GM12878 (cell line): ENCODE results near the gene PIWIL4. TPM values are rescaled to one million over a fixed set of nuclear protein-coding genes. Genes with fewer than 3 reads are reported as not detected.

Source experiments
- ATAC-seq: fragments of 200-7000 bp; cut with Tn5 transposase; 3 replicates; pipeline ENCODE4 v1.9.1; 2020; ENCODE audit warnings: mild to moderate bottlenecking, moderate library complexity
- BruUV-seq: library from RNA; stranded (reverse); fragments of 400-500 nt; replicated peaks from 2 replicates; lab custom pipeline; 2021; lab: Mats Ljungman, UMichigan
- CTCF ChIA-PET: fragments of 300-600 bp; sonication (Branson Sonifier 250); formaldehyde crosslinking; extraction: SDS; loops from one replicate; lab custom pipeline; 2021; ENCODE audit warnings: inconsistent platforms; lab: Yijun Ruan, JAX
- POLR2A ChIA-PET: fragments of 350-600 bp; formaldehyde crosslinking; extraction: SDS; loops from one replicate; lab custom pipeline; 2021; ENCODE audit warnings: inconsistent platforms; lab: Charles Lee
- RAD21 ChIA-PET: fragments of 300-600 bp; sonication (Branson Sonifier 250); formaldehyde crosslinking; loops from one replicate; lab custom pipeline; 2023; ENCODE audit warnings: antibody characterized with exemption; ENCODE audit not compliant: unreplicated experiment; lab: Charles Lee
- SMC1A ChIA-PET: fragments of 300-600 bp; sonication (Branson Sonifier 250); formaldehyde crosslinking; loops from one replicate; lab custom pipeline; 2023; ENCODE audit not compliant: unreplicated experiment, uncharacterized antibody; lab: Charles Lee
- DNase-seq: peaks from one replicate; pipeline ENCODE4 v3.0.0-alpha.2; 2011; ENCODE audit warnings: low read depth, low spot score
- FAIRE-seq: peaks from 3 replicates; lab custom pipeline; 2011; peaks lifted over from hg19 to GRCh38; lab: Jason Lieb, UNC
- H2AFZ ChIP-seq: 2 replicates; pipeline ENCODE4 v1.6.0; 2011; ENCODE audit warnings: low read depth, low read length, control low read depth; ENCODE audit not compliant: control insufficient read depth
- H3K27ac ChIP-seq: 2 replicates; pipeline ENCODE4 v1.5.1; 2011; ENCODE audit warnings: control low read depth; ENCODE audit not compliant: control insufficient read depth, insufficient read depth
- H3K27me3 ChIP-seq, 2 experiments: replicated peaks in 1 of 2; 2 replicates each; pipeline versions ENCODE4 v1.6.0 to v1.6.1; 2011; ENCODE audit warnings: low read length in 1 of 2; ENCODE audit not compliant: control insufficient read depth in 2 of 2, insufficient read depth in 2 of 2
- H3K36me3 ChIP-seq, 2 experiments: 2 replicates each; pipeline ENCODE4 v1.5.1; 2011; ENCODE audit warnings: low read length in 1 of 2; ENCODE audit not compliant: control insufficient read depth in 2 of 2, insufficient read depth in 2 of 2
- H3K4me1 ChIP-seq: 2 replicates; pipeline ENCODE4 v1.6.1; 2011; ENCODE audit warnings: mild to moderate bottlenecking, low read length, moderate library complexity, mixed read lengths; ENCODE audit not compliant: control insufficient read depth, insufficient read depth
- H3K4me2 ChIP-seq: 2 replicates; pipeline ENCODE4 v1.6.0; 2011; ENCODE audit warnings: control low read depth; ENCODE audit not compliant: control insufficient read depth, insufficient read depth
- H3K4me3 ChIP-seq: fragments of 200-600 bp; sonication (generic); 2 replicates; pipeline ENCODE4 v1.5.1; 2016
- H3K79me2 ChIP-seq: 2 replicates; pipeline ENCODE4 v1.6.0; 2011; ENCODE audit warnings: low read length; ENCODE audit not compliant: control insufficient read depth, insufficient read depth
- H3K9ac ChIP-seq: 2 replicates; pipeline ENCODE4 v1.8.0; 2011; ENCODE audit warnings: low read length, control low read depth, mixed read lengths; ENCODE audit not compliant: control insufficient read depth, insufficient read depth
- H3K9me3 ChIP-seq: replicated peaks from 3 replicates; pipeline ENCODE4 v1.5.1; 2011; ENCODE audit warnings: mild to moderate bottlenecking, low read length; ENCODE audit not compliant: control insufficient read depth, insufficient read depth
- H4K20me1 ChIP-seq: 2 replicates; pipeline ENCODE4 v1.6.0; 2011; ENCODE audit not compliant: control insufficient read depth, insufficient read depth
- ATF3 ChIP-seq: IDR thresholded peaks from 2 replicates; pipeline ENCODE4 v1.6.1; 2011; ENCODE audit warnings: low read depth, mild to moderate bottlenecking, low read length, moderate library complexity, borderline replicate concordance; ENCODE audit errors: extremely low read depth
- CBFB ChIP-seq: IDR thresholded peaks from 2 replicates; pipeline ENCODE4 v1.6.1; 2016; ENCODE audit warnings: antibody characterized with exemption, low read depth
- CHD1 ChIP-seq: IDR thresholded peaks from 2 replicates; pipeline ENCODE4 v1.6.1; 2012; ENCODE audit warnings: low read depth, low read length, improper control_type of control experiment
- E2F4 ChIP-seq: IDR thresholded peaks from 2 replicates; pipeline ENCODE4 v1.6.1; 2012; ENCODE audit warnings: low read depth, low read length, improper control_type of control experiment
- E4F1 ChIP-seq: fragments of 450-650 bp; IDR thresholded peaks from 2 replicates; pipeline ENCODE4 v1.6.1; 2018; ENCODE audit warnings: borderline replicate concordance, mild to moderate bottlenecking; ENCODE audit not compliant: partially characterized antibody
- EED ChIP-seq: sonication (generic); IDR thresholded peaks from 2 replicates; pipeline ENCODE4 v1.6.1; 2016; ENCODE audit warnings: antibody characterized with exemption, low read depth
- EGR1 ChIP-seq, 2 experiments: IDR thresholded peaks; 1 replicate in 1 of 2; 2 replicates in 1 of 2; pipeline ENCODE4 v1.6.1; 2011 to 2012; ENCODE audit warnings: low read depth in 2 of 2, low read length in 2 of 2, borderline replicate concordance in 1 of 2, mild to moderate bottlenecking in 1 of 2, moderate library complexity in 1 of 2
- MTA2 ChIP-seq: fragments of 450-650 bp; IDR thresholded peaks from 2 replicates; pipeline ENCODE4 v1.6.1; 2016; ENCODE audit warnings: low read depth, mild to moderate bottlenecking, moderate library complexity
- MTA3 ChIP-seq: IDR thresholded peaks from 2 replicates; pipeline ENCODE4 v1.6.1; 2012; ENCODE audit warnings: low read length, inconsistent platforms, borderline replicate concordance
- POLR2AphosphoS2 ChIP-seq: IDR thresholded peaks from 2 replicates; pipeline ENCODE4 v1.6.1; 2011; ENCODE audit warnings: low read depth, mild to moderate bottlenecking, low read length, improper control_type of control experiment, moderate library complexity
- USF1 ChIP-seq: IDR thresholded peaks from 2 replicates; pipeline ENCODE4 v1.6.1; 2011; ENCODE audit warnings: borderline replicate concordance, low read depth, mild to moderate bottlenecking, moderate library complexity, mixed read lengths, low read length; ENCODE audit not compliant: insufficient read depth; ENCODE audit errors: extremely low read length
- USF2 ChIP-seq: IDR thresholded peaks from 2 replicates; pipeline ENCODE4 v1.6.1; 2011; ENCODE audit warnings: low read depth, low read length, improper control_type of control experiment, borderline replicate concordance
- ZBTB33 ChIP-seq: fragments of 450-650 bp; IDR thresholded peaks from 2 replicates; pipeline ENCODE4 v1.6.1; 2017; ENCODE audit warnings: mild to moderate bottlenecking
- ZNF207 ChIP-seq: fragments of 450-650 bp; IDR thresholded peaks from 2 replicates; pipeline ENCODE4 v1.6.1; 2014; ENCODE audit warnings: antibody characterized with exemption, mild to moderate bottlenecking, borderline replicate concordance
- ZZZ3 ChIP-seq: IDR thresholded peaks from 2 replicates; pipeline ENCODE4 v1.6.1; 2011; ENCODE audit warnings: low read depth; ENCODE audit not compliant: control insufficient read depth, insufficient read length
- WGBS: methylation state at CpG from one replicate; pipeline ENCODE4 v1.1.6; 2016; ENCODE audit warnings: low lambda C conversion rate; ENCODE audit not compliant: insufficient replicate concordance, insufficient coverage; ENCODE audit errors: missing lambda C conversion rate; 5-methylcytosine and 5-hydroxymethylcytosine counted together
- in situ Hi-C: fragments of 300-500 bp; cut with MboI; formaldehyde crosslinking; loops from 9 replicates; pipeline ENCODE4 v1.14.3; 2018; ENCODE audit warnings: mixed read lengths
- intact Hi-C: fragments of 100-400 bp; cut with micrococcal nuclease; formaldehyde crosslinking; loops from one replicate; pipeline ENCODE4 v1.14.2; 2022; ENCODE audit not compliant: unreplicated experiment
- polyA plus RNA-seq, 11 experiments: library from polyadenylated mRNA; depleted of rRNA in 4 of 11; unstranded in 6 of 11; stranded (reverse) in 5 of 11; fragments of >200 nt; fragmentation: Nextera tagmentation in 4 of 11; fragmentation: Illumina TruSeq in 1 of 11; extraction: Ambion mirVana in 4 of 11; extraction: Trizol in 1 of 11; gene quantifications; 1 replicate in 1 of 11; 2 replicates in 10 of 11; pipeline versions ENCODE4 v1.2.1 to v1.2.3, GENCODE V29; 2011 to 2016; ENCODE audit warnings: inconsistent platforms in 2 of 11, missing spikeins in 2 of 11, low read depth in 1 of 11
- total RNA-seq, 4 experiments: library from RNA; depleted of rRNA in 3 of 4; stranded (reverse); fragments of >200 nt in 3 of 4; fragmentation: Illumina TruSeq in 1 of 4; extraction: Trizol in 1 of 4; gene quantifications; 2 replicates each; pipeline versions ENCODE4 v1.2.1 to v1.2.3, GENCODE V29; 2013 to 2021

Gene PIWIL4
- total and polyA plus RNA-seq, 10 of the 15 experiments (the other 5 are each of a cell fraction or from before 2014, with no cell fraction given): 0.23 to 13.3 (median 0.47) TPM

GRCh38 chr11:94558932-94559331, 8.2 kb upstream of the PIWIL4 start:
- Histone ChIP-seq H2AFZ (no peak overlapping the region), H3K4me2 (no peak overlapping the region), H3K4me3 (no peak overlapping the region), H3K36me3 (no peaks in the 10 kb centered on the region), H3K9me3 (no peaks in the 10 kb centered on the region), H4K20me1 (no peaks in the 10 kb centered on the region), H3K27me3 (no peaks in the 10 kb centered on the region), H3K79me2 (no peaks in the 10 kb centered on the region), H3K4me1 (no peaks in the 10 kb centered on the region), H3K9ac (no peak overlapping the region), H3K27ac (no peak overlapping the region)
- ChIA-PET RAD21 (interaction anchor here (0.6 to 1.4 kb wide), 9 partner anchors 10 to 1160 kb away, joined by 3 to 8 read pairs (median 3); no protein-coding TSS in a partner anchor), POLR2A (interaction anchor here (0.5 to 0.9 kb wide), 3 partner anchors 25 to 818 kb away, joined by 3 to 6 read pairs (median 4); no protein-coding TSS in a partner anchor), SMC1A (interaction anchor here (0.5 to 1.5 kb wide), 11 partner anchors 12 to 179 kb away, joined by 3 to 8 read pairs (median 3); no protein-coding TSS in a partner anchor), CTCF (interaction anchor here (0.7 to 3.2 kb wide), 7 partner anchors 8 to 45 kb away, joined by 3 to 12 read pairs (median 3); no protein-coding TSS in a partner anchor)
- in situ Hi-C loops (no loop called here), intact Hi-C loops (no loop called here)
- no peak for FAIRE-seq
- 97% methylated on average over 4 of the region's 4 CpGs for WGBS
- no peak for ATAC-seq
- no TSS peak for BruUV-seq
- no peak for DNase-seq
- TF ChIP-seq USF1 (no peak), USF2 (no peak), CHD1 (no peak), EED (no peak), CBFB (no peak), E4F1 (no peak), ZBTB33 (no peak), ZZZ3 (no peak), EGR1 (IDR thresholded peaks at IDR 0.05; ENCODE audit: borderline replicate concordance in 1 of 2, low read depth in 2 of 2, low read length in 2 of 2) (no peak), POLR2AphosphoS2 (no peak), ATF3 (no peak), MTA2 (no peak), ZNF207 (no peak), E2F4 (no peak), MTA3 (no peak)
